NCI-H2029 (cell line): ENCODE measurements around the gene C8G.
A peak's percentile ranks its signal among the peaks of the same experiment; 100 is the strongest.

ENCODE experiments used
- DNase-seq: peaks from one replicate; lab custom pipeline; 2025; lab: John Stamatoyannopoulos, UW

C8G gene

DNA sequence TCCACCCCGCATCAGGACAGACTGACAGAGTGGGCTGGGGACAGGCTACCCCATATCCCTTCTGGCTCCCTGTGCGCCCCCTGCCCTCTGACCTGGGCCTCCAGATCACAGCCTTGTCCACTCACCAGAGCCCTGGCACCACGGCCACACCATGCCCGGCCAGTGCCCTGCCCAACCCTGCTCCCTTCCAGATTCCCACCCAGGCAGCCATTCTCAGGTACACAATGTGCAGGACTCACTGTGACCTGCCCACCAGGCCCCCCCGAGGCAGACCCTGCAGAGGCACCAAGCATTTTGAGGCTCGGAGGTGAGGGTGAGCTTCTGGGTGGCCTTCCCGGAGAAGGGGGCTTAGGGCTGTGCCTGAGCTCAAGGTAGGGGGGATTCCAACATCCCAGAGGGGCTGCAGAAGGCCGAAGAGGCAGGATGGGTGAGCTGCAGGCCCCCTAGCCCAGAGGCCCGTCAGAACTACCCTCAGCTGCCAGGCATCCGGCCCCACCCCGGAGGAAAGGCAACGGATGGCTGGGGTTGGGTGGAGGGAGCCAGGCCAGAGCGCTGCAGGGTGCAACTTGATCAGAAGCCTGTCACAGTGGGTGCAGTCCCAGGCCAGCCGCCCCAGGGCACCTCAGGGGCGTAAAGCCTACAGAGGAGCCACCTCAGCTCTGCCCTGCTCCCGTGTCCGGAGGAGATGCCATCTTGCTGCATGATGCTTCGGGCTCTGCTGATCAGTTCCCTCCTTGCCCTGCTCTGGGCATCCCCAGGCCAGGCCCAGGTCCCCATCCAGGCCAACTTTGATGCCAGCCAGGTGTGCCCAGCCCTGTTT lies 37.4 kb downstream of the C8G start, which contains the start of gene LCNL1:
LCNL1 (plus strand) TSS at position 762 of the 820 bp plus-strand sequence. CDS start 594 bp downstream, outside the sequence.
- DNase-seq, result no peak

DNA sequence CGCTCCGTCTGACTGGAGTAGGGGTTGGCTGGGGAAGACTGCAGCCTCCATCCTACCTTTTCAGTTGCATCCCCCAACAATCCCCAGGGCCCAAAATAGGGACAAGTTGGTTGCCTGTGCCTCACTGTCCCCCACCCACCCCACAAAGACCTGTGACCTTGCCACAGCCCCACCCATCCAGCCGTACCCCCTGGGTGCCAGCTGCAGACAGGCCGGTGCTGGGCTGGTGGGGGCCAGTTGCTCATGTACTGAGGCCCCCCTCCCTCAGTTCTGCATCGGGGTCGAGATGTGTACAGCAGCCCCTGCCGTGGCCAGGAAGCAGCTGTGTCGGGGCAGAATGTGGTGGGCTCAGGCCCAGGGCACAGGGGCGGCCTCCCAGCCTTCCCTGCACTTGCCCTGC lies 38.1 kb downstream of the C8G start:
- DNase-seq, result no peak

DNA sequence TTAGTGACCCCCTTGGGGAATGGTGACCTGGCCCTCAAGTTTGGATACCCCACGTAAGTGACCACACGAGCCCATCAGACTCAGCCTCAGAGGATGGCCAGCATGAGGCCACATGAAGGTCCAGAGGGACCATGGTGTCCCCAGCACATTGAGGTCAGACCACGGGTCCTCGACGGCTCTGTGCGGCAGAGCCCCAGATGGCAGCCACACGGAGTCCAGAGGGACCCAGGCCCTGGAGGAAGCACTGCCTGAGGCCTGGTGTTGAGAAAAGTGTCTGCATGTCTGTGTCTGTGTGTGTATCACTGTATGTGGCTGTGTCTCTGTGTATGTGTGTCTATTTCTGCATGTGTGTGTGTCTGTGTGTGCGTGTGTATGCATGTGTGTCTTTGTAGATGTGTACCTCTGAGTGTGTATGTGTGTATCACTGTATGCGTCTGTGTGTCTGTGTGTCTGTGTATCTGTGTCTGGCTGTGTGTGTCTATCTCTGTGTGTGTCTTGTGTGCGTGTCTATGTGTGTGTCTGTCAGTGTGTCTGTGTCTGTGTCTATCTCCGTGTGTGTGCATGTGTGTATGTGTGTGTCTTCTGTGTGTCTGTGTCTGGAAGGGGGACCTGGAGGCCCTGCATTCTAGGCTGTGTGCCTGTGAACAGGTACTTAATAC lies 38.7 kb downstream of the C8G start:
- no peak for DNase-seq

DNA sequence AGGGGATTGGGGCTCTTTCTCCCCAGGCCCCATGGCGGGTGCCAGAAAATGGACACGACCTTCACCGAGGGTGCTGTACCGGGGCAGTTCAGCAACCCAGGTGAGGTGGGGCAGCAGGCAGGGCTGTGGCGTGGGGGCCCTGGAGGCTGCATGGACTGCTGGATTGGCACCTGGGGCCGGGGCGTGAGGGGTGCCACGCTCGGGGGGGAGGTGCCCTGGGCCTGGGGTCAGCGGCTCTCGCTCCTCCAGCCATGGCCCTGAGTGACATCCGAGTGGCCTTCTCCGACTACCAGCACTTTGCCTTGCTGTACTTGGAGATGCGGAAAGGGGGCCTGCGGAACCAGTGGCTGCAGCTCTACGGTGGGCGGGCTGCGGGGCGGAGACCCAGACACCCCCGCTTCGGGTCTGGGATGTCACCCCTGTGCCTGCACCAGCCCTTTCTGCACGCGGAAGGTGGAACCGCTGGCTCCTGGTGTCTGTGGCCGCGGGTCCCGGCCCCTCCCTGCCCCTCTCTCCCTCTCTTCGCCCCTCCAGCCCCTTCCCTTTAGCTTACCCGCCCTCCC lies 39.5 kb downstream of the C8G start:
- DNase-seq, result no peak

DNA sequence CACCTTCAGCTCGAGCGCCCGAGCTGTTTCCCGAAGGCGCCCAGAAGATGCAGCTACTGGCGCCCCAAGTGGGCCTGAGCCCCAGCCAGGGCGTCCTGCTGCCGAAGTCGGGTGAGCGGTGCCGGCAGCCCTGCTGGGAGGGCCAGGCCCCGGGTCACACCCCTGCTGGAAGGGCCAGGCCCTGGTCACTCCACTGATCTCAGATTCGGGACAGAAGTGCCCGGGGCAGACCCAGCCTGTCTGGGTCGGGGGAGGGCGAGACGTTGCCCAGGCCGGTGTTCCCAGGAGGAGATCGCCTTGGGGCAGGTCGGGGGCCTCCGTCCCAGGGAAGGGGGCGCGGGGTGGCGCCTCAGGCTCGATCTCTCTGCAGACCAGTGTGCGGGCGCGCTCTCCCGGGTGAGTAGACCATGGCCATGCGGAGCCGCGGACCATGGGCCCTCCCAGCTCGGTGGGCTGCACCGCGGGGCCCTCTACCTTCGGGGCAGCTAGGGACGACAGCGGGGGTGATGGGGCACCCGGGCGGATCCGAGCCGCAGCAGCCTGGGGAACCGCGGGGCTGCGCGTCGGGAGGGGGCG lies 40.1 kb downstream of the C8G start:
- no peak for DNase-seq

DNA sequence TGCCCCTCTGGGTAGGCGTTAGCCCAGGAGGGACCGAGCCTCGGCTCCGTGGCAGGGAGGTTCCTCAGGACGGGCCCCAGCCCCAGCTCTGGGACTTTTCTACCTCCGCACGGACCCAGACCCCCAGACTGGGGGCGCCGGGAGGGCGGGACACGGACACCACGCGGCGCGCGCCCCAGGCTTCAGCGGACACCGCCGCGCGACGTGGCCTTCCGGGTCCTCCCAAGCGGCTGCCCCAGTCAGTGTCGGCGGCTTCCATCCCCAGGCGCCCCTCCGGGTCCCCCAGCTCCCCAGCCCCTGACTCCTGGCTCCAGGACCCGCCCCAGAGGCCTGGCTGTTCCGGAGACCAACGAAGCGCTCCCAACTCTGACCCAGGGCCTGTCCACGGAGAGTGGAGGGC lies 40.8 kb downstream of the C8G start:
- DNase-seq, result no peak

DNA sequence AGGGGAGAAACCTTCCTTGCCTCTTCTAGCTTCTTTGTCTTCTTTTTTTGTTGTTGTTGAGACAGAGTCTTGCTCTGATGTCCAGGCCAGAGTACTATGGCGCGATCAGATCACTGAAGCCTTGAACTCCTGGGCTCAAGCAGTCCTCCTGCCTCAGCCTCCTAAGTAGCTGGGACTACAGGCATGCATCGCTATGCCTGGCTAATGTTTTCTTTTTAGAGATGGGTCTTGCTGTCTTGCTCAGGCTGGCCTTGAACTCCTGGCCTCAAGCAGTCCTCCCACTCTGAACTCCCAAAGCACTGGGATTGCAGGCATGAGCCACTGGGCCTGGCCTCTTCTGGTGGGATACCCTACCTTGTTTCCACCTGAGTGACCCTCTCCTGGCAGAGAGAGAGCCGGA lies 43.8 kb downstream of the C8G start:
- DNase-seq, result no peak

DNA sequence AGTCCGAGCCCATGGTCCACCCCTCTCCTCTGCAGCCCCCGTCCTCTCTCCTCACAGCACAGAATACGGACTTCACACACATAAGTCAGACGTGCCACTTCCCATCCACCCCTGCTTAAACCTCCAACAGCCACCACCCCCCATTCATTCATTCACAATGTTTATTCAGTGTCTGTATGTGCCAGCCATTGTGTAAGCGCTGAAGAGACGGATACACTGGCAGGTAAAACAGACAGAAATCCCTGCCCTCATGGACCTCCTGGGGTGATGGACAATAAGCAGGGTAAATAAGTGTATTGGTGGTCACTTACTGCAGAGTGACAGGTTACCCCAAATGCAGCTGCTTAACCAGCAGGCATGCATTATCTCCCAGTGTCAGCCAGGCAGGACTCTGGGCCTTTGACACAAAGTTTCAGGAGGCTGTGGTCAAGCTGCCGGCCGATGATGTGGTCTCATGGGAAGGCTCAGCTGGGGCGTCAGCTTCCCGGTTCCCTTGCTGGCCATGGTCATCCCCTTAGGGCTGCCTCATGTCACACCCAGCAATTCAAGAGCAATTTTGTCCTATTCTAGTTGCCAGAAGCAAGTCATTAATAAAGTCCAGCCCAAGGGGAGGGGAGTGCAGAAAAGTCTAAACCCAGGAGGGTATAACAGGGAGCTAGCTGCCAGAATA lies 45.3 kb downstream of the C8G start:
- peak; percentile 36 for DNase-seq

DNA sequence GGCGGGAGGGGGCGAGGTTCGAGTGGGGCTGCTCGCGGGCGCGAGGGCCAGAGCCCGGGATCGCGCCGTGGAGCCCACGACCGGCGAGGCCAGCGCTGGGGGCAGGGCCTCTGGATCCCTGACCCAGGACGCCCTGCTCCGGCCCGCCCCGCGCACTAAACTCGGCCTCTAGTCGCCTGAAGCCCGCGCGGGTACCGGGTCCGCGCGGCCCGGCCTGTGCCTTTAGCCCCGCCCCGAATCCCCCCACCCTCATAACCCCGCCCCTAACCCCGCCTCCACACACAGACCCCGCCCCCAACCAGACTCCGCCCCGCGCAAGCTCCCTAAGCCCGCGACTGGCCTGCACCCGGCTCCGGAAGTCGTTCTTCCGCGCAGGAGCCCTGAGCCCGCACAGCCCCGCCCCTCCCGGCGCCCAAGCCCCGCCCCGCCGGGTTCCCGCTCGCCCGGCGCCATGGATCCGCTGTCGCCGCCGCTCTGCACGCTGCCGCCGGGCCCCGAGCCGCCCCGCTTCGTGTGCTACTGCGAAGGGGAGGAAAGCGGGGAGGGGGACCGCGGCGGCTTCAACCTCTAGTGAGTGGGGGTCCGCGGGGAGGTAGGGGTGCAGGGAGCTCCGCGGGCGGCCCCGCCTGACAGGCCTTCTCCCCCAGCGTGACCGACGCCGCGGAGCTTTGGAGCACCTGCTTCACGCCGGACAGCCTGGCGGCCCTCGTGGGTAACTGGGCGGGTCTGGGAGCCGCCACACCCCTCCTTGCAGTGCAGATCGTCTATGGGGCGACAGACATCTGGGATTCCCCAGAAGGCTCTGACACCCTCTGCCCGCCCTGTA lies 47.2 kb downstream of the C8G start, which contains the start of gene PAXX:
PAXX (plus strand) TSS at position 430 of the 826 bp plus-strand sequence; CDS start at position 452, 22 bp downstream.
- DNase-seq, result peak; percentile 88

DNA sequence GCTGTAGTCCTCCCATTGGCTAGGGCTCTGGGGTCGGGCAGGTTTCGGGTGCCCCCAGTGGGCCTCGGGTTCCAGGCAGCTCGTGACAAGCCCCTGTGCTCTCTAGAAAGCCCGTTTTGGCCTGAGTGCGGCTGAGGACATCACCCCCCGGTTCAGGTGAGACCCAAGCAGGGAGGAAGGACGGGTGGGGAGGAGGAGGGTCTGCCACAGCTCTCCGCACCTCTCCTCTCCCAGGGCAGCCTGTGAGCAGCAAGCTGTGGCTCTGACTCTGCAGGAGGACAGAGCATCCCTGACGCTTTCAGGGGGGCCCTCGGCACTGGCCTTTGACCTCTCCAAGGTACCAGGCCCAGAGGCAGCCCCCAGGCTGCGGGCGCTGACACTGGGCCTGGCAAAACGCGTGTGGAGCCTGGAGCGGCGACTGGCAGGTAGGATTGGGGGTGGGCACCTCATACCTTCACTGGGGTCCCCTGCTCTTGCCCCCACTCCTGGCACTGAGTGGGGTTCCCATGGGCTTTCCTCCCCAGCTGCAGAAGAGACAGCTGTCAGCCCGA lies 47.9 kb downstream of the C8G start:
- DNase-seq, result no peak

DNA sequence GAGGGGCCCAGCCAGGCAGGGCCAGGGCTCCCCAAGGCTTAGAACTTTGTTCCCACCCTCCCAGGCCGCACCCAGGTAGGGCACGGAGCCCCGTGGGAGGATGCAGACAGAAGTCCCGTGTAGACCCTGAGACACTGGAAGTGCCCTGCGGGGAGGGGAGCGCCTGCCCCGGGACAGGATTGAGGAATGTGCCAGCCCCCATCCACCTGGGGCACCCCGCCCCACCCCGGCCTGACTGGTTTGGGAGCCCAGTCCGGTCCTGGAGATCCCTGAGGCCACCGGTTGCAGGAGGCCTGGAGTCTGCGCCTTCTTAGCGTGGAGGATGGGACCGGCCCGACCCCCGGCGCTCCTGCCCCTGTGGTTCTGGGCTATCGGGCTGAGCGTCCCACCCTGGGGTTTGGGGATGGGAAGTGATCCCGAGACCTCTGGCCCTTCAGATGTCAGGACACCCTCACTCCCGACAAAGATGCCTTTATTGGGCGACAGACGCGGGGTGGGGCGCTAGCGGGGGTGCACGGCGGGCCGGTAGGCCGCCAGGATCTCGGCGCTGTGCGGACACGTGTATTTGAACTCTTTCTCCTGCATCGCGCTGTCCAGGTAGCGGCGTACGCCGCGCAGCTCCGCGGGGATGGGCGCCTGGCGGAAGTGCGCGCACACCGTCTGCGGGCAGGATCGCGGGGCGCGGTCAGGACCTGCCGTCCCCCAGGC lies 49.3 kb downstream of the C8G start:
- DNase-seq, result no peak

DNA sequence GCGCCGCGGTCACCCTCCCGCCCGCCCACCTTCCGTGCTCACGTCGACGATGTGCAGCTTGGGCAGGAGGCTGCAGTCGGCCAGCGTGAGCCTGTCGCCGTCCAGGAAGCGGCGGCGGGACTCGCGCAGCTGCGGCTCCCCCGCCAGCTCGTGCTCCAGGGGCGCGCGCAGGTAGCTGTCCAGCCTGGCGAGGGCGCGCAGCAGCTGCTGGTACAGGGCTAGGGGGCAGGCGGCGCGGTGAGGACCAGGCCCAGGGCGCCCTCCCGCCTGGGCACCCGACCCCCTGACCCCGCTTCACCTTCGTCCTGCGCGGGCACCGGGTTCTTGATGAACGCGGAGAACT lies 49.8 kb downstream of the C8G start:
- DNase-seq, result no peak

DNA sequence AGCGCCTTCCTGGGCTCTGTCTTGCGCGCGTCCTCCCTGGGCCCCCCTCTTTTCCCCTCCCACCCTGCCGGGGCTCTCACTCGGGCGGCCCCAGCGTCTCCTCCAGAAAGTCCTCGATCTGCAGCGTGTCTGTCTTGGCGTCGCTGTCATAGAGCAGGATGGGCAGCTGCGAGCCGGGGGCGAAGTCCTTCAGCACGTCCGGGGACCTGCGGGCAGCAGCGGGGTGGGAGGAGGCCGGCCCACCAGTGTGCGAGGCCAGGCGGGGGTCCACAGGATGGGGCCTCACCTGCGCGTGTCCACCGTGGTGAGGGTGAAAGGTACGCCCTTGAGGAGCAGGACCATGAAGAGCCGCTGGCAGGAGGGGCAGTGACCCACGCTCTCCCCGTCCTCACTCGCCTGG lies 50.3 kb downstream of the C8G start:
- DNase-seq, result no peak

DNA sequence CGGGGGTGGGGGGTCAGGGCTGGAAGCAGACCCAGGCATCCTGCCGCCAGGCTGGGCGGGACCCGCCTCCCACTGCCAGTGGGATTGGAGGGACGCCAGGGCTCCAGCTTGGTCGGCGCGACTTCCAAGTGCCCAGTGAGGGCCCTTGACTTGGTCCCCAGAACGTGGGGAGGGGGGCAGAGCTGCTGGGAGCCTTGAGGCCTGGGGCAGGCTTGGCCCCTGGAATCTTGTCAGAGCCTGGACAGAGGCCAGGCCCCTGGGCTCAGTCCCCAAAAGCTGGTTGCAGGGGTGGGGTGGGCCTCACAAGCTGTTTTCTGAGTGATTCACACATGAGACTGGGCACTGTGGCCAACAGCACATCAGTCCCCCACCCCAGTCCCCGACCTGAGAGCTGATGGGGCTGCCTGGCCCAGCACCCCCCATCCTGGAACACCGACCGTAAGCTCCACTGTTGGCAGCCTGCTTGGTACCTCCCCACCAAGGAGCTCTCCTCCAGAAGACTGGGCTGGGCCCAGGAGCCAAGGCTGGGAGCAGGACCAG lies 50.8 kb downstream of the C8G start:
- DNase-seq, result peak; percentile 61
